Spinal cord (tissue), 10 donors: Measurements from ENCODE around the gene ST3GAL3. TPM values are rescaled to one million over a fixed set of nuclear protein-coding genes. Genes with fewer than 3 reads are reported as not detected.
A peak's percentile ranks its signal among the peaks of the same experiment; 100 is the strongest.

Experiments used
- DNase-seq, 6 donors: peaks; one replicate each; pipeline versions ENCODE4 v3.0.0 to v3.0.0-alpha.2; 2013 to 2015; ENCODE audit warnings: low spot score in 6 of 6, low read depth in 4 of 6
- H3K27ac ChIP-seq: one replicate; pipeline ENCODE4 v1.5.1; 2013; ENCODE audit warnings: low read depth, low read length, control low read depth
- H3K27me3 ChIP-seq: one replicate; pipeline ENCODE4 v1.6.1; 2013; ENCODE audit warnings: low read length; ENCODE audit not compliant: control insufficient read depth, insufficient read depth
- H3K36me3 ChIP-seq: one replicate; pipeline ENCODE4 v1.6.1; 2013; ENCODE audit warnings: low read length; ENCODE audit not compliant: control insufficient read depth, insufficient read depth
- H3K4me1 ChIP-seq: one replicate; pipeline ENCODE4 v1.6.1; 2013; ENCODE audit warnings: low read length; ENCODE audit not compliant: control insufficient read depth, insufficient read depth
- H3K4me3 ChIP-seq: one replicate; pipeline ENCODE4 v1.5.1; 2013; ENCODE audit warnings: low read depth, low read length, control low read depth
- H3K9me3 ChIP-seq: one replicate; pipeline ENCODE4 v1.6.1; 2013; ENCODE audit warnings: low read length; ENCODE audit not compliant: control insufficient read depth, insufficient read depth
- WGBS: methylation state at CpG from one replicate; pipeline ENCODE4 v1.1.5; 2013; ENCODE audit warnings: missing lambda C conversion rate; ENCODE audit not compliant: insufficient coverage; 5-methylcytosine and 5-hydroxymethylcytosine counted together
- polyA plus RNA-seq, 2 donors: library from polyadenylated mRNA; unstranded; fragments of 120-200 nt; gene quantifications; one replicate each; pipeline ENCODE4 v1.2.1, GENCODE V29; 2013; ENCODE audit not compliant: insufficient read length in 2 of 2
- total RNA-seq, 2 donors: library from RNA; depleted of rRNA in 1 of 2; stranded (reverse); fragments of 120-200 nt in 1 of 2; fragments of >200 nt in 1 of 2; gene quantifications; one replicate each; pipeline versions ENCODE4 v1.2.3 to v1.2.4, GENCODE V29; 2013 to 2014
- donor health status: healthy.

Gene ST3GAL3
- total and polyA plus RNA-seq, 4 donors, result 29.6 to 71.0 (median 52.9) TPM

GRCh38 chr1:43953361-43953760 lies 246.0 kb downstream of the ST3GAL3 start:
- Histone ChIP-seq H3K27me3 (no peaks in the 10 kb centered on the region), H3K4me1 (peaks cover 34% of the 10 kb centered on the region), H3K4me3 (no peak overlapping the region), H3K36me3 (peaks cover 45% of the 10 kb centered on the region), H3K27ac (peak overlapping the region; percentile 34), H3K9me3 (no peaks in the 10 kb centered on the region)
- 60% methylated on average over 2 of the region's 3 CpGs for WGBS
- DNase-seq, result no peak

GRCh38 chr1:43954036-43954435 lies 246.7 kb downstream of the ST3GAL3 start:
- H3K4me3 ChIP-seq, result no peak overlapping the region
- peaks cover 51% of the 10 kb centered on the region for H3K36me3 ChIP-seq
- H3K9me3 ChIP-seq, result no peaks in the 10 kb centered on the region
- peak in 1 of 6 donors; percentile 20 for DNase-seq
- 63% methylated on average over 3 of the region's 5 CpGs for WGBS
- peak overlapping the region; percentile 34 for H3K27ac ChIP-seq
- no peaks in the 10 kb centered on the region for H3K27me3 ChIP-seq
- H3K4me1 ChIP-seq, result peaks cover 27% of the 10 kb centered on the region

GRCh38 chr1:43956234-43956633 lies 248.9 kb downstream of the ST3GAL3 start:
- peaks cover 44% of the 10 kb centered on the region for H3K36me3 ChIP-seq
- peaks cover 18% of the 10 kb centered on the region for H3K4me1 ChIP-seq
- 97% methylated on average over 8 of the region's 8 CpGs for WGBS
- H3K27me3 ChIP-seq, result no peaks in the 10 kb centered on the region
- H3K4me3 ChIP-seq, result no peak overlapping the region
- H3K27ac ChIP-seq, result no peak overlapping the region
- H3K9me3 ChIP-seq, result no peaks in the 10 kb centered on the region
- no peak for DNase-seq

GRCh38 chr1:43957407-43958040 lies 250.2 kb downstream of the ST3GAL3 start:
- Histone ChIP-seq H3K4me1 (peaks cover 18% of the 10 kb centered on the region), H3K36me3 (peaks cover 54% of the 10 kb centered on the region), H3K27me3 (no peaks in the 10 kb centered on the region), H3K9me3 (no peaks in the 10 kb centered on the region), H3K27ac (no peak overlapping the region), H3K4me3 (no peak overlapping the region)
- no peak for DNase-seq
- WGBS, result 88% methylated on average over 7 of the region's 7 CpGs

GRCh38 chr1:43958351-43959255 lies 251.3 kb downstream of the ST3GAL3 start:
- no peak overlapping the region for H3K4me3 ChIP-seq
- H3K36me3 ChIP-seq, result peaks cover 59% of the 10 kb centered on the region
- peaks cover 9% of the 10 kb centered on the region for H3K4me1 ChIP-seq
- WGBS, result 72% methylated on average over 2 of the region's 9 CpGs
- H3K9me3 ChIP-seq, result no peaks in the 10 kb centered on the region
- H3K27ac ChIP-seq, result no peak overlapping the region
- peak in 1 of 6 donors; percentile 47 for DNase-seq
- H3K27me3 ChIP-seq, result no peaks in the 10 kb centered on the region

- Histone ChIP-seq H3K4me1 (no peaks in the 10 kb centered on the region), H3K27me3 (no peaks in the 10 kb centered on the region), H3K27ac (no peak overlapping the region), H3K4me3 (no peak overlapping the region), H3K36me3 (peaks cover 78% of the 10 kb centered on the region), H3K9me3 (no peaks in the 10 kb centered on the region)
- 89% methylated on average over 8 of the region's 8 CpGs for WGBS
- no peak for DNase-seq
Observed at GRCh38 chr1:43960798-43961197, 253.5 kb downstream of the ST3GAL3 start.

- no peak overlapping the region for H3K27ac ChIP-seq
- H3K36me3 ChIP-seq, result peaks cover 80% of the 10 kb centered on the region
- H3K27me3 ChIP-seq, result no peaks in the 10 kb centered on the region
- no peaks in the 10 kb centered on the region for H3K9me3 ChIP-seq
- H3K4me3 ChIP-seq, result no peak overlapping the region
- no peaks in the 10 kb centered on the region for H3K4me1 ChIP-seq
- 77% methylated on average over 2 of the region's 3 CpGs for WGBS
- DNase-seq, result peak in 1 of 6 donors; percentile 24
Observed at GRCh38 chr1:43961692-43962091, 254.4 kb downstream of the ST3GAL3 start.

GRCh38 chr1:43962324-43962723 lies 255.0 kb downstream of the ST3GAL3 start:
- no peak overlapping the region for H3K27ac ChIP-seq
- no peaks in the 10 kb centered on the region for H3K9me3 ChIP-seq
- peaks cover 80% of the 10 kb centered on the region for H3K36me3 ChIP-seq
- no peaks in the 10 kb centered on the region for H3K27me3 ChIP-seq
- no peak overlapping the region for H3K4me3 ChIP-seq
- WGBS, result 100% methylated on average over 2 of the region's 2 CpGs
- H3K4me1 ChIP-seq, result no peaks in the 10 kb centered on the region
- DNase-seq, result no peak

GRCh38 chr1:43963006-43963405 lies 255.7 kb downstream of the ST3GAL3 start:
- no peaks in the 10 kb centered on the region for H3K9me3 ChIP-seq
- no peak overlapping the region for H3K4me3 ChIP-seq
- H3K27ac ChIP-seq, result no peak overlapping the region
- peaks cover 79% of the 10 kb centered on the region for H3K36me3 ChIP-seq
- H3K4me1 ChIP-seq, result no peaks in the 10 kb centered on the region
- no peak for DNase-seq
- no peaks in the 10 kb centered on the region for H3K27me3 ChIP-seq
- WGBS, result 95% methylated on average over 3 of the region's 3 CpGs
